Activated CD4-positive, alpha-beta T cell treated with anti-CD3 and anti-CD28 coated beads, Interleukin-2, amount 50 U/mL, for 4 hours (primary cell): ENCODE data around the gene PRKD1.
"Not testable (repeated sequence)": the region's sequence is repeated elsewhere in the genome, so short reads cannot be mapped to it uniquely, and the experiment has no call there.

Source experiments
- DNase-seq, 2 experiments: peaks; one replicate each; pipeline ENCODE4 v3.0.0-alpha.2; 2020

PRKD1 gene

DNA sequence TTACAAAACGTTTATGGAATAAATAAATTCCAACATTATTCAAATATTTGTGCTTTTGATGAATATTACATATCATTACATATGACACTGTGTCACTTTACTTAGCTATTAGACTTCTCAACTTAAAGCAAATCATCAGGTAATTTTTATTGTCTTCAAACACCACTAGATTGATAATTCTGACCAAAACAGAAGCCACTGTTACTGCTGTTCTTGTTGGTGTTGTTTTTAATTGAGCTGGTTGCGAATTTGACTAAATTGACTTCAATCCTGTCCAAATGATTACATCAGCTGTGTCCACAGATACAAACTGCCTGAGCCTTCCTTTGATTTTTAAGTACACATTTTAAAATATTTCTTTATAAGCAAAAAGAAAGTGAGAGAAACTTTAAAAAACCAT is 29.2 kb downstream of the PRKD1 start:
- no peak for DNase-seq

DNA sequence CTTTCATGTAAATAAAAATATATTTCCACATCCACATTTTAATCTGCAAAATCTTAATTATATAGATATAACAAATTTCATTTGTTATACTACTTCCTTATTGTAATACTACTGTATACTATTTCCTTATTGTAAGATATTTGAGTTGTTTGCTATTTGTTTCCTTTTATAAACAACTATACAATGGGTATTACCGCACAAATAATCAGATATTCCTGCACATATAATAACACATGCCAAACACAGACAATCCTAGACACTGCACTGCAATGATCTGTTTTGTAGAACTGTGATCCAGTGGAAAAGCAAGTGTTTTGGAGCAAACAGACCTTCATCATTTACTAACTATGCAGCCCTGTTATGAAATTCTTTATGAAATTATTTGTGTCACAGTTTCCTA is 30.5 kb downstream of the PRKD1 start:
- no peak for DNase-seq

DNA sequence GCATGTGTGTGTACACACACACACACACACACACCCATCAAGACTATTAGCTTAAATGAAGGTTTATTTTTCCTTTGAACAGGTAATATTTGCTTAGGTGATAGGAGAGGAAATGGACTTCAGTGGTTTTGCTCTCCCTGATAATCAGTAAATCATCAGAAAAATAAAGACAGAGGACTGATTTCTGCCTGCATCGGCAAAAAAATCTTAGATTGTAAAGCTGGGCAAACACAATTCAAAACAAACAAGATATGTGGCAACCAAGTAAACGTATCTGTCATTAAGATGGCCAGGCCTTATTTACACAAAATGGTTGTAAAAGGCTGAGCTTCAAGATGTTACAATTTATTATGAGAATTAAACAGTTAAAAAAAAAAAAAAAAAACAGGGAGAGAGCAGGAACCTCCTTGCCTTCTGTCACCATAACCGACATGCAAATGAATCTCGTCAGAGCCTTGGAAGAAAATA is 31.3 kb downstream of the PRKD1 start:
- no peak for DNase-seq

- DNase-seq, result no peak
Measured at GRCh38 chr14:29895591-29896083, 32.0 kb downstream of the PRKD1 start.

- DNase-seq, result no peak
Measured at GRCh38 chr14:29893989-29894388, 33.7 kb downstream of the PRKD1 start.

DNA sequence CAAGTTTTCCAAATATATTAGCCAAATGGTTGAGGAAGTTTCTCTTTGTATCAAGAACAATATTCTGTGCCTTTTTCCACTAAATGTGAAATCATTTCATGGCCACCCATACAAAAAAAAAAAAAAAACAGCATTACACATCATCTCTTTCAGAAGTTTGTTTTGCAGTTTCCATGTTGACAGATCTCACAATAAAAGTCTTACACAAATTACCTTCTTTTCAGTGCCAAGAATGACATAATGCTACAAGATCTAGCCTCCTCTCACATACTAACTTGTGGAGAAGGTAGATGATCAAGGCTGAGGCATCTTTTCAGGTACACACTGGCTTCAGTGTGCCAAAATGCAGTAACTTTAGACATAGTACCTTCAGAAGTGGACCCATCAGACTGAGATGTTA is 35.3 kb downstream of the PRKD1 start:
- DNase-seq, result no peak

DNA sequence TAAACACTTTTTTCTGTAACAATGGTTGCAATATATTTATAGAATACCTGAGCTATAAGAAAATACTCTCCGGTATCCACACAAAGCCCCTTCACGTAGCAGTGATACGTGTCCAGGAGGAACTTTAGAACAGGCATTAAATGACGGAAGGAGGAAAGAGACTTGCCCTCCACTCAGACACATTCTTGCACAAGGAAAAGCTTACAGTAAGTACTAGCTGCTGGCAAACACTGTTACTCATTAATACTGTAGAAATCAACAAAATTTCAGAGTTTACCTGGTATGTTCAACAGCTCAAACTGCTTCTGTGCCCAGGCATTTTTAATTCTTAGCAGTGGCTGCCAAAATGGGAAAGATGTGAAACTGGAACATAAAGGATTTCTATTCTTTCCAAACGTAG is 41.7 kb downstream of the PRKD1 start:
- DNase-seq, result no peak

GRCh38 chr14:29868000-29868399 is 59.6 kb downstream of the PRKD1 start:
- no peak for DNase-seq

GRCh38 chr14:29865299-29865698 is 62.3 kb downstream of the PRKD1 start:
- no peak for DNase-seq

- DNase-seq, result no peak
Measured at GRCh38 chr14:29861996-29862395, 65.7 kb downstream of the PRKD1 start.

DNA sequence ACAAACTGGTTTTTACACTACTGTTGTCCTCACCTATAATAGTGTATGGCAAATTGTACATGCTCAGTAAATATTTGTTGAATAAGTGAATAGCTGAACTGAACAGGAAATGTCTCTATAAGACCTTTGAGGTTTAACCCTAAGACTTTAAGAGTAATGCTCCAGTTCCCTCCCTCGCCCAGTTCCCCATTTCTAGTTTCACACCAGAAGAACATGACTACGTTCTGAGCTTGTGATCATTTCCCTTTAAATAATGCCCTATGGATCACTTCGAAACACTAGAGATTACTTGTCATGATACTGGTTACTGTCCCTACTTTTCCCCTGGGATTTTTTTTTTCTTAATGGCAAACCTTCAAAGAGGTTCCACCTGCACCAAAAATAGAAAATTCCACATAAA is 69.3 kb downstream of the PRKD1 start:
- no peak for DNase-seq

DNA sequence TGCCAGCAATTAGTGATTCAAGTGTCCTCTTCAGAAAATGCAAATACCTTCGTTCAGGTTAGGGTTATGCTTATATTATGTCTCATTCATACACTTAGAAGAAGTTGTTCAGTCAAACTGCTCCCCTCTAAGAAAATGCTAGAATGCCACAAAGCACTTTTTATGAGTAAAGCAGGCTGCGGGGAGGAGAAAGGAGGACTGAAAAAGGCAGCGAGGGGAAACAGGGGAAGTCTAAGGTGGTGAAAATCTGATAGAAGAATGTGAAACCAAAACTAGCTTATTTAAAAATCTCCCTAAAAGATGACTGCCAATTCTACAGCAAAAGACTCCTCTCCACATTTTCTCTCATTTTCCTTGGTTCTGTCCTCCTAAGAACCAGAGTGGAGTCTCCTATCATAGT is 70.1 kb downstream of the PRKD1 start:
- no peak for DNase-seq

- DNase-seq, result no peak
Measured at GRCh38 chr14:29856516-29856915, 71.1 kb downstream of the PRKD1 start.

GRCh38 chr14:29853691-29854090 is 74.0 kb downstream of the PRKD1 start:
- DNase-seq, result not testable (repeated sequence)

GRCh38 chr14:29853272-29853671 is 74.4 kb downstream of the PRKD1 start:
- no peak for DNase-seq

DNA sequence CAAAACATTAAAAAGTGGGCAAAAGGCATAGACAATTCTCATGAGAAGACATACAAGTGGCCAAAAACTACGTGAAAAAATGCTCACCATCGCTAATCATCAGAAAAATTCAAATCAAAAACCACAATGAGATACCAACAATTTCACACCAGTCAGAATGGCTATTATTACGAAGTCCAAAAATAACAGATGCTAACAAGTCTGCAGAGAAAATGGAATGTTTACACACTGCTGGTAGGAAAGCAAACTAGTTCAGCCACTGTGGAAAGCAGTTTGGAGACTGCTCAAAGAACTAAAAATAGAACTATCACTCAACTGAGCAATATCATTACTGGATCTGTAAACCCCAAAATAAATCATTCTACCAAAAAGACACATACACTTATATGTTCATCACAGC is 76.2 kb downstream of the PRKD1 start:
- no peak for DNase-seq

DNA sequence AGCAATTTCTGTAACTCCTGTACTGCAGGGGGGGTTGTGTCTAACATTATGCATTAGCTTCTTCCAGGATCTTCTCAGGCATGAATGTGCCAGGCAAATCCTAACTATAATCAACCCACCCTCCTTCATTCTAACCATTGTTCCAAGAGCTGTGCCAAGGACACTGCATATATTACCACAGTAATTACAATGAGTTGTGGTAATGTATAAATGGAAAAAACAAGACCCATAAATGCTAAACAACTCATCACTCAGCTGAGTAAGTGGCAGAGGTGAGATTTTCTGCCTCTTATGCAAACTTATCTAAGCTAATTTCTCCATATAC is 80.6 kb downstream of the PRKD1 start:
- DNase-seq, result no peak

- DNase-seq, result no peak
Measured at GRCh38 chr14:29846339-29847055, 81.2 kb downstream of the PRKD1 start.

DNA sequence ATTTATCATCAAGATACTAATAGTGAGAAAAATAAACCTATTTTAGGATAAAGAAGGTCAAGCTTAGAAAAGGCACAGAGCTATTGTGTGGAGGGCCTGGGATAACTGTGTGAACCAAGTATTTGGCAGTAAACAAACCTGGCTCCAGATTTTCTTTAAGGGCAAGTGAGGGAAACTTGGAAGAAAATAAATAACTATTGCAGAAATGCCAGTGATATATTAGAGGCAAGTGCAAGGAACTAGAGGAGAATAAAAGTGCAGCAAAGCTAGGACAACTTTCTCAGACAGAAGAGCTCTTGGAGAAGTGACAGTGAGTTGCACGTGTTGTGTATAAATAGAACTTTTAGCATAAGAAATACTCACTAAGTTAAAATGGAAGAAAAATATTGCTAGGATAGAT is 83.7 kb downstream of the PRKD1 start:
- DNase-seq, result no peak

GRCh38 chr14:29842228-29842627 is 85.4 kb downstream of the PRKD1 start:
- DNase-seq, result no peak

- not testable (repeated sequence) for DNase-seq
Measured at GRCh38 chr14:29840369-29840892, 87.2 kb downstream of the PRKD1 start.

DNA sequence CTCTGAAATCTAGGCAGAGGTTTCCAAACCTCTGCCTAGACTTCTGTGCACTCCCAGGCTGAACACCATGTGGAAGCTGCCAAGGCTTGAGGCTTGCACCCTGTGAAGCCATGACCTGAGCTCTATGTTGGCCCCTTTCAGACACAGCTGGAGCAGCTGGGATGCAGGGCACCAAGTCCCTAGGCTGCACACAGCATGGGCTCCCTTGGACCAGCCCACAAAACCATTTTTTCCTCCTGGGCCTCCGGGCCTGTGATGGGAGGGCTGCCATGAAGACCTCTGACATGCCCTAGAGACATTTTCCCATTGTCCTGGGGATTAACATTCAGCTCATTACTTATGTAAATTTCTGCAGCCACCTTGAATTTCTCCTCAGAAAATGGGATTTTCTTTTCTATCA is 88.0 kb downstream of the PRKD1 start:
- DNase-seq, result not testable (repeated sequence)

- no peak for DNase-seq
Measured at GRCh38 chr14:29838752-29839151, 88.9 kb downstream of the PRKD1 start.

DNA sequence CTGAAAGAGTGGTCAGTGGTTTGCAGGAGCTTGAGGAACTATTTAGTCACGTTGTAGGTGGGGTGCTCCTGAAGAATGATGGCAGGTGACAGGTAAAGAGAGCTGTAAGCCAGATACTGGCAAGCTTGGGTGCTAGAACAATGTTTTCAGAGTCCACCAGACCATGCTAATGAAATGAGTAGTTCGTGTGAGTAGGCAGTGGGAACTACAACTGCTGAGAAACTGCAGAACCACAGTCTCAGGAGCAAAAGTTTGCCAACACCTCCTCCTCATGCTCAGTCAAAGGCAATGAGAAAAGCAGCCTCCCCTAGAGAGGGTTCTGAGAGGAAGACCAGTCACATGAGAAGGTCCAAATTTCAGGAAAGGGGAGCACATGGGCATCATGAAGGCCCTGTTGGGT is 91.3 kb downstream of the PRKD1 start:
- no peak for DNase-seq

- no peak for DNase-seq
Measured at GRCh38 chr14:29832042-29832441, 95.6 kb downstream of the PRKD1 start.
